Measurements from ENCODE around the gene COL8A1.
A peak's percentile ranks its signal among the peaks of the same experiment; 100 is the strongest.

The COL8A1 gene

GRCh38 chr3:99684644-99685043 is 46.2 kb downstream of the COL8A1 start:
- Histone ChIP-seq H3K9ac (ENCODE audit: low read length) (no peak overlapping the region), H3K27me3 (ENCODE audit: control insufficient read depth, insufficient read depth, low read length) (no peaks in the 10 kb centered on the region), H3K4me3 (ENCODE audit: low read length) (no peak overlapping the region), H3K36me3 (ENCODE audit: control insufficient read depth, insufficient read depth, low read length) (no peaks in the 10 kb centered on the region), H3K4me1 (ENCODE audit: control insufficient read depth, insufficient read depth, low read length) (peaks cover 2% of the 10 kb centered on the region), H3K27ac (ENCODE audit: low read depth, low read length) (peak overlapping the region; percentile 22)

DNA sequence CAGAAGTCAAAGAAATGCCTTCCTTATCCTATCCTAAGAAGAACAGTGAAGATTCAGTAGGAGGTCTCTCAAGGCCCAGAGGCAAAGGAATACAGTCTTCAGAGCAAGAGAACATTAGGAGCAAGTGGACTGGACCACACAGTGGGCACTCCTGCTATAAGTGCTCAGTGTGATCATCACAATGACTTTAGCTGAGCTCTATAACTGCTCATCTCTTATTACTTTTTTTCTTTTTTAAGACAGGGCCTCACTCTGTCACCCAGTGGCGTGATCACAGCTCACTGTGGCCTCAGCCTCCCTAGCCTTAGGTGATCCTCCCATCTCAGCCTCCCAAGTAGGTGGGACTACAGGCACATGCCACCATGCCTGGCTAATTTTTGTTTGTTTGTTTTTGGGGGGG is 48.1 kb downstream of the COL8A1 start:
- Histone ChIP-seq H3K27me3 (ENCODE audit: control insufficient read depth, insufficient read depth, low read length) (no peaks in the 10 kb centered on the region), H3K4me3 (ENCODE audit: low read length) (no peak overlapping the region), H3K36me3 (ENCODE audit: control insufficient read depth, insufficient read depth, low read length) (no peaks in the 10 kb centered on the region), H3K4me1 (ENCODE audit: control insufficient read depth, insufficient read depth, low read length) (peaks cover 2% of the 10 kb centered on the region), H3K9ac (ENCODE audit: low read length) (no peak overlapping the region), H3K27ac (ENCODE audit: low read depth, low read length) (no peak overlapping the region)

- H3K27ac ChIP-seq (ENCODE audit: low read depth, low read length) = no peak overlapping the region
- H3K36me3 ChIP-seq (ENCODE audit: control insufficient read depth, insufficient read depth, low read length) = no peaks in the 10 kb centered on the region
- no peaks in the 10 kb centered on the region for H3K27me3 ChIP-seq (ENCODE audit: control insufficient read depth, insufficient read depth, low read length)
- no peak overlapping the region for H3K9ac ChIP-seq (ENCODE audit: low read length)
- peaks cover 2% of the 10 kb centered on the region for H3K4me1 ChIP-seq (ENCODE audit: control insufficient read depth, insufficient read depth, low read length)
- H3K4me3 ChIP-seq (ENCODE audit: low read length) = no peak overlapping the region
Observed at GRCh38 chr3:99686955-99687612, 48.7 kb downstream of the COL8A1 start.

DNA sequence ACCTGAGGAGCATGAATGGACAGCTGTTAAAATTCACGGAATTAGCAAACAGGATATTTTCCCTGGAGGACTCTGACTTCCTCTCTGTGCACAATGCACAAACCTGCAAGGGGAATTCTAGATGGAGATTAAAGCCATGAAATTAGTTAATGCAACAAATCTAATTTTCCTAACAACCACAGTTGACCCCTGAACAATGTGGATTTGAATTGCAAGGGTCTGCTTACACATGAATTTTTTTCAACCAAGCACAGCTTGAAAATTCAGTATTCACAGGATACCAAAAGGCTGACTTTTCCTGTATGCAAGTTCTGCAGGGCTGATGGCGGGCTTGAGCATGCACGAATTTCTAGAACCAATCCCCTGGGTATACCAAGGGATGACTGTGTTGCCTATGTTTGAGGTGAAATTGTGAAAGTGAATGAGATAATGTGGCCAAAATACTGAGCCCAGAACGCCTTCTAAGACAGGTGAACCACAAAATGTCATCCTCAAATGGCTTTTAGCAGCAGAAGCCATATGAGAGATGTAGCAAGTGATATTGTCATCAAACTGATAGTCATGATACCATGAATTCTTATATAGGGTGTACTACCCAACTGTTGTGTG is 52.5 kb downstream of the COL8A1 start:
- no peak overlapping the region for H3K27ac ChIP-seq (ENCODE audit: low read depth, low read length)
- no peaks in the 10 kb centered on the region for H3K4me1 ChIP-seq (ENCODE audit: control insufficient read depth, insufficient read depth, low read length)
- H3K4me3 ChIP-seq (ENCODE audit: low read length) = no peak overlapping the region
- H3K9ac ChIP-seq (ENCODE audit: low read length) = no peak overlapping the region
- no peaks in the 10 kb centered on the region for H3K36me3 ChIP-seq (ENCODE audit: control insufficient read depth, insufficient read depth, low read length)
- H3K27me3 ChIP-seq (ENCODE audit: control insufficient read depth, insufficient read depth, low read length) = no peaks in the 10 kb centered on the region

DNA sequence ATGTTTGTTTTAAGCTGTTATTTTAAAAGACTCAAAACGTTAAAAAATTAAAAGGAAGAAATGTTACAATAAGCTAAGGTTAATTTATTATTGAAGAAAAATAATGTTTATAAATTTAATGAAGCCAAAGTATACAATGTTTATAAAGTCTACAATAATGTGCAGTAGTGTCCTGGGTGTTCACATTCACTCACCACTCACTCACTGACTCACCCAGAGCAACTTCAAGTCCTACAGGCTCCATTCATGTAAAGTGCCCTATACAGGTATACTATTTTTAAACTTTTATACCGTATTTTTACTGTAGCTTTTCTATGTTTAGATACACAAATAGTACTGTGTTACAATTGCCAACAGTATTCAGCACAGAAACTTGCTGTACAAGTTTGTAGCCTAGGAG is 55.2 kb downstream of the COL8A1 start:
- Histone ChIP-seq H3K27me3 (ENCODE audit: control insufficient read depth, insufficient read depth, low read length) (no peaks in the 10 kb centered on the region), H3K4me1 (ENCODE audit: control insufficient read depth, insufficient read depth, low read length) (no peaks in the 10 kb centered on the region), H3K27ac (ENCODE audit: low read depth, low read length) (no peak overlapping the region), H3K4me3 (ENCODE audit: low read length) (no peak overlapping the region), H3K36me3 (ENCODE audit: control insufficient read depth, insufficient read depth, low read length) (no peaks in the 10 kb centered on the region), H3K9ac (ENCODE audit: low read length) (no peak overlapping the region)

- H3K4me3 ChIP-seq (ENCODE audit: low read length) = no peak overlapping the region
- no peaks in the 10 kb centered on the region for H3K27me3 ChIP-seq (ENCODE audit: control insufficient read depth, insufficient read depth, low read length)
- no peak overlapping the region for H3K27ac ChIP-seq (ENCODE audit: low read depth, low read length)
- no peak overlapping the region for H3K9ac ChIP-seq (ENCODE audit: low read length)
- no peaks in the 10 kb centered on the region for H3K36me3 ChIP-seq (ENCODE audit: control insufficient read depth, insufficient read depth, low read length)
- H3K4me1 ChIP-seq (ENCODE audit: control insufficient read depth, insufficient read depth, low read length) = no peaks in the 10 kb centered on the region
Observed at GRCh38 chr3:99696497-99696896, 58.1 kb downstream of the COL8A1 start.

- Histone ChIP-seq H3K27ac (ENCODE audit: low read depth, low read length) (no peak overlapping the region), H3K36me3 (ENCODE audit: control insufficient read depth, insufficient read depth, low read length) (no peaks in the 10 kb centered on the region), H3K9ac (ENCODE audit: low read length) (no peak overlapping the region), H3K4me1 (ENCODE audit: control insufficient read depth, insufficient read depth, low read length) (no peaks in the 10 kb centered on the region), H3K27me3 (ENCODE audit: control insufficient read depth, insufficient read depth, low read length) (no peaks in the 10 kb centered on the region), H3K4me3 (ENCODE audit: low read length) (no peak overlapping the region)
Observed at GRCh38 chr3:99697250-99697649, 58.9 kb downstream of the COL8A1 start.

DNA sequence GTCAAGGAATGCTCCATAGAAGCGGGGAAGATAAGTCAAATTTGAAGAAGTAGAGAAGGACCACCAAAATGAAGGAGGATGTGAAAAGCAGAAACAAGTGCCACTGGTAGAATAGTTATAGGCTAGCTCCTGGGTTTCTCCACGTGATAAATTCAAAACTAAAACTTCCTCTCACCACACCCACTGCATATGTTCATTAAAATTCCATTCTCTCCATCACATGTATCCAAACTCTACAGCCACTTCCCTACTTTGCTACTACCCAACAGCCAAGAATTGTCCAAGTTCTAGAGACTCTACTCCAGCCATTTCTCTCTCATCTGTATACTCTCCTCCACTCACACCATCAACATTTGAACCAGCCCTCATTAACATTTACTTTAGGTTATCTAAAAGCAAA is 60.5 kb downstream of the COL8A1 start:
- H3K4me3 ChIP-seq (ENCODE audit: low read length) = no peak overlapping the region
- H3K27me3 ChIP-seq (ENCODE audit: control insufficient read depth, insufficient read depth, low read length) = no peaks in the 10 kb centered on the region
- H3K27ac ChIP-seq (ENCODE audit: low read depth, low read length) = no peak overlapping the region
- H3K36me3 ChIP-seq (ENCODE audit: control insufficient read depth, insufficient read depth, low read length) = no peaks in the 10 kb centered on the region
- no peak overlapping the region for H3K9ac ChIP-seq (ENCODE audit: low read length)
- H3K4me1 ChIP-seq (ENCODE audit: control insufficient read depth, insufficient read depth, low read length) = peaks cover 4% of the 10 kb centered on the region

- Histone ChIP-seq H3K9ac (ENCODE audit: low read length) (no peak overlapping the region), H3K4me1 (ENCODE audit: control insufficient read depth, insufficient read depth, low read length) (peaks cover 4% of the 10 kb centered on the region), H3K27ac (ENCODE audit: low read depth, low read length) (no peak overlapping the region), H3K4me3 (ENCODE audit: low read length) (no peak overlapping the region), H3K27me3 (ENCODE audit: control insufficient read depth, insufficient read depth, low read length) (no peaks in the 10 kb centered on the region), H3K36me3 (ENCODE audit: control insufficient read depth, insufficient read depth, low read length) (no peaks in the 10 kb centered on the region)
Observed at GRCh38 chr3:99699841-99700240, 61.4 kb downstream of the COL8A1 start.

DNA sequence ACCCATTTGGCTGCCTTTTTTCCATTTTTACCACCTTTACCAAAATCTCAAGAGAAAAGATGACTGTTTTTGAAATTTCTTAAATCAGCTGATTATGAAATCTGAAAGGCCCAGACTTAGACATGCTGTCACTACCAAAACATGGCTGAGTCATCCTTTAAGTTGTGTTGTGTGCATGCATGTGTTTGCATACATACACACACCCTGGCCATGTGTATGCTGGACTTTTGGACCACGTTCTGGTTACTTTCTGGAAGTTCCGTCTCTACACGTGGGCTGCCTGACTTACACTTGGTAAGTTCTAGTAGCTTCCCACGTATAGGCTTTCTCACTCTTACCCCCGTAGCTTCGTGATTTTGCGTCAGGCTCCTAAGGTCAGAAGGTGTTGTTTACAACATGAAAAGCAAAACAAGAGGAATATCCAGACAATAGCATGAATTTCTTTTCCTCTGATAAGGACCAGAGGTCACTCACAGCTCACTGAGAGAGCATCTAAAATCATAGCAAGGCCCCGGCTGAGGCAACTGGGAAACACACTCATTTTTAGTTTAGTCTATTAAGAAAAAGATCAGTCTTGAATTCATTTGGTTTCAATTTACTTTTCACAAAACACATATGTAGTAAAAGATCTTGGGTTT is 62.4 kb downstream of the COL8A1 start:
- H3K36me3 ChIP-seq (ENCODE audit: control insufficient read depth, insufficient read depth, low read length) = no peaks in the 10 kb centered on the region
- no peak overlapping the region for H3K9ac ChIP-seq (ENCODE audit: low read length)
- no peak overlapping the region for H3K4me3 ChIP-seq (ENCODE audit: low read length)
- H3K27me3 ChIP-seq (ENCODE audit: control insufficient read depth, insufficient read depth, low read length) = no peaks in the 10 kb centered on the region
- no peak overlapping the region for H3K27ac ChIP-seq (ENCODE audit: low read depth, low read length)
- peaks cover 4% of the 10 kb centered on the region for H3K4me1 ChIP-seq (ENCODE audit: control insufficient read depth, insufficient read depth, low read length)

DNA sequence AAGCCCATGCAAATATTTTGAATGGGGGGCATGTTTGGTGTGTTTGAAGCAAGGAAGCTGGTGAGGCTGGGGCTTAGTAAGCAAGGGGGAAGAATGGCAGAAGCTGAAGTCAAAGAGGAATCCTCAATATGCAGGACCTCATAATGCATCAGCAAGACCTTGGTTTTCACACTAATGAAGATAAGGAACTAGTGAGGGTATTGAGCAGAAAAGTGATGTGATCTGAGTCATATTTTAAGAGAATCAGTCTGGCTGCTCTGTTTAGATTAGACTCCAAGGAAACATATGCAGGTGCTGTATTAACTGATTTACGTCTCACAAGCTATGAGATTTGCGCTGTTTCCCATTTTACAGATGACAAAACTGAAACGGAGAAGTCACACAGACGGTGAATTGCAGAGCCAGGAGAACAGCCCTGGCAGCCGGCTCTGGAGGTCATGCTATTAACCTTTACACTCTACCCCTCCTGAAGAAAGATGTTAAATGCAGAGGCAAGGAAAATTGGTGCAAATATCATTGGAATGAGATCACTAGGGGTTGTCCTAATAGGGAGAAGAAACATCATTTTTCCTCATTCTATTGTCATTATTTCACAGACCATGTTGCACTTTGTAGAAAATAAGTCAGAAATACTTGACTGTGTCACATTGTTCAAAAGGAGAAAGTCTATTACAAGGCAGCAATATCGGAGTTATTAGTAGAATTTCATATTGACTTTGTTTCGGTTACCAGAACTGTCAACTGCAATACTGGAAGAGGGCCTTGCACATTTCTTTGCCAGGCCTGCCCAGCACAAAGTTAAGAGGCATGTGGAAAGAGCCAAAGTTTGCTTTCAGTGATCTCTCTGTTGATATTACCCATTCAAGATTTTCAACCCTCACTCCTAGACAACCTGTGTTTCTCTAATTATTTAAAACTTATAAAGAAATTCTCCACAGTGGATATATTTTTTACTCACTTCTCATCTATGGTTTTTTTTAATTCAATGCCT is 64.9 kb downstream of the COL8A1 start:
- Histone ChIP-seq H3K4me1 (ENCODE audit: control insufficient read depth, insufficient read depth, low read length) (peaks cover 4% of the 10 kb centered on the region), H3K27ac (ENCODE audit: low read depth, low read length) (no peak overlapping the region), H3K4me3 (ENCODE audit: low read length) (no peak overlapping the region), H3K9ac (ENCODE audit: low read length) (no peak overlapping the region), H3K36me3 (ENCODE audit: control insufficient read depth, insufficient read depth, low read length) (no peaks in the 10 kb centered on the region), H3K27me3 (ENCODE audit: control insufficient read depth, insufficient read depth, low read length) (no peaks in the 10 kb centered on the region)

DNA sequence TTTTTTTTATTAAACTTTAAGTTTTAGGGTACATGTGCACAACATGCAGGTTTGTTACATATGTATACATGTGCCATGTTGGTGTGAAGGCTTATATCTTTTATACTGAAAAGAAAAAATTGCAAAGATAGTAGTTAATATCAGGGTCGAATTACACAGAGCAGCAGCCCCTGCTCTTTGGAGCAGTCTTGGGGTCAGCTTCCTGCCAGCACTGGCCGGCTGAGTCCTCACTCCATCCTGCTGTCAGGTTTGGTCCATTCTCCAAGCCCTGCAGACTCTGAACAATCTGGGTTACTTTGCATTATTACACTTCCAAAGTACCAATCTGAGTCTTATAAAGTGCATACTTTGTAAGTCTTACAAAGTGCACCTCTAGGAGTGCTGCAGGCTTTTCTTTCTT is 66.0 kb downstream of the COL8A1 start:
- H3K27ac ChIP-seq (ENCODE audit: low read depth, low read length) = no peak overlapping the region
- no peaks in the 10 kb centered on the region for H3K27me3 ChIP-seq (ENCODE audit: control insufficient read depth, insufficient read depth, low read length)
- H3K4me3 ChIP-seq (ENCODE audit: low read length) = no peak overlapping the region

More for the DNA sequence above, 66.0 kb downstream of the COL8A1 start:
- no peak overlapping the region for H3K9ac ChIP-seq (ENCODE audit: low read length)
- H3K4me1 ChIP-seq (ENCODE audit: control insufficient read depth, insufficient read depth, low read length) = peaks cover 4% of the 10 kb centered on the region
- H3K36me3 ChIP-seq (ENCODE audit: control insufficient read depth, insufficient read depth, low read length) = no peaks in the 10 kb centered on the region

All from rectal smooth muscle tissue (tissue), 1 donor.